ENCODE data around the gene FADS2. TPM values are rescaled to one million over a fixed set of nuclear protein-coding genes. Genes with fewer than 3 reads are reported as not detected.
A peak's percentile ranks its signal among the peaks of the same experiment; 100 is the strongest.

FADS2 gene
- total RNA-seq (2014; rRNA removed; shearing (Covaris generic)) = 42.3 and 48.8 TPM in 2 replicates

- peak; percentile 87 for DNase-seq (ENCODE audit: low read depth)
Observed at GRCh38 chr11:61827571-61828378, at the start of gene FADS2. Gene FADS2 (plus strand): TSS chr11:61828300. CDS start chr11:61828391, 91 bp downstream.

GRCh38 chr11:61778357-61778886, 49.7 kb upstream of the FADS2 start:
- DNase-seq (ENCODE audit: low read depth) = no peak

DNA sequence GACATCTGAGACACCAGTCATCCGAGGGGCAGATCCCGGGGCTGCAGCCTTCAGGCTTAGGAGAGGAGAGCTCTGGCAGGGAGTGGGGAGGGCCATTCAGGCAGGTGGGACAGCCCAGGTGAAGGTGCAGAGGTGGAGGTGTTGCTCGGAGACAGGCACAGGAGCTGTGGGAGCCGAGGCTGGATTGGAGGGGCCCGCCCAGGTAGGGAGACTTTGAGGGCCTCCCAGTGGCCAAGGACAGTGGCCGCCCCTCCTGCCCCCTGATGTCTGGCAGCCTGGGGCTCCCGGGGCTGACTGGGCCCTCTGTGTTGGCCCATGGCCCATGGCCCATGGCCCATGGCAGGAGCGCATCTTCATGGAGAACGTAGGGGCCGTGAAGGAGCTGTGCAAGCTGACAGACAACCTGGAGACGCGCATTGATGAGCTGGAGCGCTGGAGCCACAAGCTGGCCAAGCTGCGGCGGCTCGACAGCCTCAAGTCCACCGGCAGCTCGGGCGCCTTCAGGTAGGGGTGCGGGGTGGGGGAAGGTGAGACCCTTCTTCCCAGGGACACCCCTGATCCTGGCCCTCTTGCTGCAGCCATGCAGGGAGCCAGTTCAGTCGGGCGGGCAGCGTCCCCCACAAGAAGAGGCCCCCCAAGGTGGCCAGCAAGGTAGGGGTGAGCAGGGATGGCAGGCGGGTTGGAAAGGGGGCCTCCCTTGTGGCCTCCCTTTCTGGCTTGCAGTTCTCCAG, 49.0 kb upstream of the FADS2 start:
- no peak for DNase-seq (ENCODE audit: low read depth)

DNA sequence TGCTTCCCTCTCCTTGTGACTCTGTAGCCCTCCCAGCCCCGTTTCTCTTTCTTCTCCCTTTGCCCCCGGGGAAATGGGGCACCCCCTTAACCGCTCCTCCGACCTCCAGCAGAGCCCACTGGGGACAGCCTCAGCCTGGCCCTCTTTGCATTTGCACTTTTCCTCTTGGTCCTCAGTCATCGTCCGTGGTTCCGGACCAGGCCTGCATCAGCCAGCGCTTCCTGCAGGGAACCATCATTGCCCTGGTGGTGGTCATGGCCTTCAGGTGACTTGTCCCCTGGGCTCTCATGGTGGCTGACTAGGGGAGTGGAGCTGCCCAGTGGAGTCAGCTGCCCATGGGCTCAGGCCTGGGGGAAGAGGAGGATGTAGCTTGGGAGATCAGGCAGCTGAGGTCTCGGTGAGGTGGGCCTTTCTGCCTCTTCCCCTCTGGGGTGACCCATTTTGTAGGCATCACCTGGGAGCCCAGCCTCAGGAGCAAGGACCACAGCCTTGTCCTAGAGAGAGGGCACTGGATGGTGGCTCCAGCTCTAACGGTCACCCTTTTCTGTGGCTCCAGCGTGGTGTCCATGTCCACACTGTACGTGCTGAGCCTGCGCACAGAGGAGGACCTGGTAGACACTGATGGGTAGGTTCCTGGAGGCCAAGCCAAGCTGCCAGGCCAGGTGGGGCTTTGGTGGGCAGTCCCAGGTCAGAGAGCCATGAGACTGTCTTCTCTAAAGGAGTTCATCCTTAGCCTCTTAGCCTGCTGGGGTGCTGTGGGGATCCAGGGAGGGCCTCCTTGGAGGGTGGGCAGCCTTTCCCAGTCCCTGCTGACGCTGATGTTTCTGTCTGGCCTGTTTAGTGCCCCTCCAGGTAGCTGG, 48.2 kb upstream of the FADS2 start:
- DNase-seq (ENCODE audit: low read depth) = no peak

- no peak for DNase-seq (ENCODE audit: low read depth)
Observed at GRCh38 chr11:61780581-61781162, 47.4 kb upstream of the FADS2 start.

- no peak for DNase-seq (ENCODE audit: low read depth)
Observed at GRCh38 chr11:61781585-61781984, 46.5 kb upstream of the FADS2 start.

DNA sequence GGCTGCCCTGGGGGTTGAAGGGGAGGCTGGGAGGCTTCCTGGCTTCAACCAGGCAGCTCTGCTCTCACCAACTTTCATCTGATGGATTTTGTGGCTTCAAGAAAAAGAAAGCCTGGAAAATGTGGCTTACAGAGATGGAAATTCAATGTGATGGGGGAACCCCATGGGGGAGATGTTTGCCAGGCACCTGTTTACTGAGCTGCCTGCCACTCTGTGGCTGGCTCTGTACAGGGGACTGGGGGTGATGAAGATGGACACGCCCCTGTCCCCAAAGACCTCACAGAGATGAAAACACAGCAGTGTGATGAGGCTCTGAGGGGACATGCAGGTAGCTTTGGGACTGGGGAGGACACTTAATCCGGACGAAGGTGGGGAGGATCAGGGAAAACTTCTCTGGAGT, 45.8 kb upstream of the FADS2 start:
- DNase-seq (ENCODE audit: low read depth) = no peak

GRCh38 chr11:61782841-61783240, 45.3 kb upstream of the FADS2 start:
- no peak for DNase-seq (ENCODE audit: low read depth)

DNA sequence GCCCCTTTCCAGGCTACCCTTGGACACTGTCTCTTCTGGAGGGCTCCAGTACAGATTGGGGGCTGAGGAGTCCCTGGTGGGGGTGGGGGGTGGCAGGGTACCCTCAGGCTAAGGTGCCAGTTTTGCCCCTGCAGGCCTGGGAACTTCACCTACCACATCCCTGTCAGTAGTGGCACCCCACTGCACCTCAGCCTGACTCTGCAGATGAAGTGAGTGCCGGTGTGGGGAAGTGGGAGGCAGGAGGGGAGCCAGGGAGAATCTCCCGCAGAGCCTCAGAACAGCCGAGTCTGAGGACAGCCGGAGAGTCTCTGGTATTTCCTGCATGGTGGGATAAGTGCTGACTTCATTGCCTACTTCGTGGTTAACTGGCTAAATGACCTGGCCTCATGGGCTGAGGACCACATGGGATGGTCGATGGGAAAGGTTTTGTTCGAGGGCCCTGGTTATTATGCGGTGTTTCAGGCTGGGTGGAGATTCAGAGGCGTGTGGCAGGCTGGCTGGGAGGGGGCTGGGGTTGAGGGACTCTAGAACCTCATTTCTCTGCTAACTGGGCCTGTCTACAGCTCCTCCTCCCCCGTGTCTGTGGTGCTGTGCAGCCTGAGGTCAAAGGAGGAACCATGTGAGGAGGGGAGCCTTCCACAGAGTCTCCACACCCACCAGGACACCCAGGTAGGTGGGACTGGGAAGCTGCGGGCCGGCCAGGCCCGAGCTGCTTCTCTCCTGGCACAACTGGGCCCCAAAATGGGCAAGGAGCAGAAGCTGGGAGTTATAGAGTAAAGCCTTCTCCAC, 44.2 kb upstream of the FADS2 start:
- DNase-seq (ENCODE audit: low read depth) = no peak

DNA sequence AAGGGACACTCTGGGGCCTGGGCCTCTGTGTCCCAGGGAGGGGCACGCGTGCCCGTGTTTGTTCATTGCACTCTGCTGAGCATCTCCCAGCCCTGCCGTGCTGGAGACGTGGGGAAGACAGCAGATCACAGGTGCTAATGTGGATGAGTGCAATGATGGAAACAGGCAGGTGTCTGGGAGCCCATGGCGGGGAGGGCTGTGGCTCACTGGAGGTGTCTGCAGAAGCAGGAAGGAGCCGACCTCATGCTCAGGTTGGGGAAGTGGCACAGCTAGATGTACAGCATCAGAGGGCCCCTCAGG, 43.6 kb upstream of the FADS2 start:
- no peak for DNase-seq (ENCODE audit: low read depth)

DNA sequence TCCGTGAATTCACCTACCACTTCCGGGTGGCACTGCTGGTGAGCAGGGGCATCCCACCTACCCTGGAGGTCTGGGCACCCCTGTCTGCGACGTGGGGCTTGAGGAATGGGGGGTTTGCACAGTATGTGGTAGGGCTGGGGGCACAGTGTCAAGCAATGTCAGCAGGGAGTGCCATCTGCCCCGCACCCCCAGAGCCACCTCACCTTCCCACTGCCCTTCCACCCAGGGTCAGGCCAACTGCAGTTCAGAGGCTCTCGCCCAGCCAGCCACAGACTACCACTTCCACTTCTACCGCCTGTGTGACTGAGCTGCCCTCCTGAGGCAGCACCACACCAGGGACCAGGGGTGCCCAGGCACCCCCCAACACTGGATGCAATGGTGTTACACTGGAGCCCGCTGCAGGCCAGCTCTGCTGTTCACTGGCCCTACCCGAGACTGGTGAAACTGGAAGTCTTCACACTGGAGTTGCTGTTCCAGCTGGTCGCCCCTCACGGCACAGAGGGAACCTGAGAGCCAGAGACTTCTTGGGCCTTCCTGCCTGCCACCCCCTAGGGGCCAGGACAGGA, 42.2 kb upstream of the FADS2 start:
- DNase-seq (ENCODE audit: low read depth) = no peak

DNA sequence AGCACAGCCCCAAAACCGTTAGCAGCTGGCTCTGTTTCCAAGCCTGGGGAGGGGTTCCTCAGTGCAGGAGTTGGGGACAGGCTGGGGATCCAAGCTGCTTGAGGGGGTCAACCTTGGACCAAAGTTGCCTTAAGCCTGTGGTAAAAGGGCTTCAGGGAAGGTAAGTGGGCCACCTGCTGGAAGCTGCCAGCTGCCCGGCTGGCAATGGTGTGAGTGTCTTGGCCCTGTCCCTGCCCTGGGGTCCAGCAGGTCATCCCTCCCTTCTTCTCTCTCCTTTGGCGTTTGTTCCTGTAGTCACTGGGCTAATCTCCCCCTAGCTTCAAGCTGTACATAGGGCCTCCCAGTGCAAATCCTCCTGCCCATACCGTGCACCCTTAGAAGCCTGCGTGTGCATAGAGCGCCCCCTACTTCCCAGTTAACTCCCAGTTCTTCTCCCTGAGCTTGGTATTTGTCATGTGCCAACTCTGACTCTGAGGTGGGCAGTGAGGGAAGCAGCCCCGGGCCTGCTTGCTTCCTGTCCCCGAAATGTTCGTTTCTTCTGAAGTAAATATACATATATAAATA, 40.1 kb upstream of the FADS2 start:
- peak; percentile 12 for DNase-seq (ENCODE audit: low read depth)

GRCh38 chr11:61791737-61792309, 36.3 kb upstream of the FADS2 start:
- peak; percentile 88 for DNase-seq (ENCODE audit: low read depth)

- DNase-seq (ENCODE audit: low read depth) = peak; percentile 93
Observed at GRCh38 chr11:61792310-61793082, 35.6 kb upstream of the FADS2 start, which contains the start of the genes FEN1 and TMEM258. Gene FEN1 (plus strand): TSS chr11:61792911. CDS start chr11:61795362, 2,451 bp downstream. Gene TMEM258 (minus strand): TSS chr11:61792599. CDS start chr11:61792558, 41 bp downstream.

GRCh38 chr11:61793083-61793828, 34.8 kb upstream of the FADS2 start:
- DNase-seq (ENCODE audit: low read depth) = no peak

- DNase-seq (ENCODE audit: low read depth) = peak; percentile 14
Observed at GRCh38 chr11:61793829-61794204, 34.3 kb upstream of the FADS2 start.

DNA sequence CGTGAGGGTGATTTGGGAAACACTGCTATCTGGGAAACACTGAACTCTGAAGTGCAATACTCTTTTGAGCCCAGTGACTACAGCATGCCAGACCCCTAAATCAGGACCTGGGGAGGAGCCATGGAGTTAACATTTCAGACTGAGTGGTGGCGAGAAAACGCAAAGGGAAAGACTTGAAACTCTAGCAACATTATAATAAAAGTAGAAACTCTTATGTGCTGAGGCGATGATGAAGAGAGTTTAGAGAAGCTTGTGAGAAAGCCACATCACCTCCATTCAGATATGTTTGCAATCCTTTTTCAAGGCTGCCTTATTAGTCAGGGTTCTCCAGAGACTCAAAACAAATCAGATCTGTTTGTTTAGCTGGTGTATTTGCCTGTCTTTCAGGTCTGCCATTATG, 33.5 kb upstream of the FADS2 start:
- DNase-seq (ENCODE audit: low read depth) = no peak

- DNase-seq (ENCODE audit: low read depth) = no peak
Observed at GRCh38 chr11:61795459-61795858, 32.6 kb upstream of the FADS2 start.

Measured in RPMI7951 (cell line).